GM21825 (cell line): ENCODE results near the gene HOXD8.

Source experiments
- ATAC-seq: cut with Tn5 transposase; IDR thresholded peaks from one replicate; pipeline ENCODE4 v1.9.1; 2021; ENCODE audit warnings: mild to moderate bottlenecking, moderate library complexity; ENCODE audit not compliant: unreplicated experiment

The HOXD8 gene

GRCh38 chr2:176171351-176172006 is 42.0 kb downstream of the HOXD8 start:
- no peak for ATAC-seq

- ATAC-seq, result no peak
Observed at GRCh38 chr2:176172007-176172894, 42.7 kb downstream of the HOXD8 start.

GRCh38 chr2:176172895-176173566 is 43.5 kb downstream of the HOXD8 start:
- ATAC-seq, result no peak

- ATAC-seq, result no peak
Observed at GRCh38 chr2:176173567-176174381, 44.3 kb downstream of the HOXD8 start.

GRCh38 chr2:176174382-176174823 is 44.9 kb downstream of the HOXD8 start:
- no peak for ATAC-seq

- ATAC-seq, result no peak
Observed at GRCh38 chr2:176174824-176175708, 45.6 kb downstream of the HOXD8 start.

GRCh38 chr2:176175709-176176607 is 46.5 kb downstream of the HOXD8 start:
- no peak for ATAC-seq

GRCh38 chr2:176177580-176178037 is 48.1 kb downstream of the HOXD8 start:
- no peak for ATAC-seq

GRCh38 chr2:176178038-176178756 is 48.7 kb downstream of the HOXD8 start:
- ATAC-seq, result no peak

- ATAC-seq, result no peak
Observed at GRCh38 chr2:176178757-176179295, 49.3 kb downstream of the HOXD8 start.

- ATAC-seq, result no peak
Observed at GRCh38 chr2:176181551-176181950, 52.0 kb downstream of the HOXD8 start.
